HG02798 (cell line): Measurements from ENCODE around the gene LRRC26.

Source experiments
- ATAC-seq: cut with Tn5 transposase; IDR thresholded peaks from one replicate; pipeline ENCODE4 v1.9.1; 2021; ENCODE audit warnings: mild to moderate bottlenecking; ENCODE audit not compliant: unreplicated experiment, poor library complexity

Gene LRRC26

DNA sequence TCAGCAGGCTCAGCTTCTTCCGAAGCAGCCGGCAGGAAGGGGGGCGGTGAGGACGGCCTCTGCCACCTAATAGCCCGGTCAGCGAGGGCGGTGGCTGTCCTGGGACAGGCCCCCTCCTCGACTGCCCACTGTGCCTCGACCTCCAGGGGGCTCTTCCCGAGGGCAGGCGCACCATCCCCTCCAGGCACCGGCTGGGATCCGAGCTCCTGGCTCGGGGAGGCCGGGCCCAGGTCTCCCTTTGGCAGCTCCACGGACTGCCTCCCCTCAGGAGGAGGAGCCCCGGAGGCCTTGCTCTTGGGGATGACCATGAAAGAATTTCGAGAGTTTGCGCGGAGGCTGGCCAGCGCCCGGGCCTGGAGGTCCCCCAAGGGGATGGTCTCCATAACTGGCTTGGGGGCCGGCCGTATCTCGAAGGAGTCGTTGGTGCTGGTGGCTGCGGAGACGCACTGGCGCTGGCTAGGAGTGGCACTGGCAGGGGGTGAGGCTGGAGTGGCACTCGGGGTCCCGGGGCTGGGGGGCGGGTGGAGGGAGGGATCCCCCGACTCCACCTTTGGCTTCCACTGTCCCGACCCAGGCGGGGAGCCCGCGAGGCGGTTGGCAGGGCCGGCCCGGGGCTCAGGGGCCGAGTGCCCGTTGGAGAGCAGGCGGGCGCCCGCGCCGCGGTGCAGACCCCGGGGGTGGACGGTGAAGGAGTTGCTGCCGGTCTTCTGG lies 29.7 kb upstream of the LRRC26 start:
- ATAC-seq, result no peak

- ATAC-seq, result no peak
Measured at GRCh38 chr9:137198902-137199283, 29.0 kb upstream of the LRRC26 start.

GRCh38 chr9:137198051-137198901 lies 28.4 kb upstream of the LRRC26 start:
- ATAC-seq, result no peak

DNA sequence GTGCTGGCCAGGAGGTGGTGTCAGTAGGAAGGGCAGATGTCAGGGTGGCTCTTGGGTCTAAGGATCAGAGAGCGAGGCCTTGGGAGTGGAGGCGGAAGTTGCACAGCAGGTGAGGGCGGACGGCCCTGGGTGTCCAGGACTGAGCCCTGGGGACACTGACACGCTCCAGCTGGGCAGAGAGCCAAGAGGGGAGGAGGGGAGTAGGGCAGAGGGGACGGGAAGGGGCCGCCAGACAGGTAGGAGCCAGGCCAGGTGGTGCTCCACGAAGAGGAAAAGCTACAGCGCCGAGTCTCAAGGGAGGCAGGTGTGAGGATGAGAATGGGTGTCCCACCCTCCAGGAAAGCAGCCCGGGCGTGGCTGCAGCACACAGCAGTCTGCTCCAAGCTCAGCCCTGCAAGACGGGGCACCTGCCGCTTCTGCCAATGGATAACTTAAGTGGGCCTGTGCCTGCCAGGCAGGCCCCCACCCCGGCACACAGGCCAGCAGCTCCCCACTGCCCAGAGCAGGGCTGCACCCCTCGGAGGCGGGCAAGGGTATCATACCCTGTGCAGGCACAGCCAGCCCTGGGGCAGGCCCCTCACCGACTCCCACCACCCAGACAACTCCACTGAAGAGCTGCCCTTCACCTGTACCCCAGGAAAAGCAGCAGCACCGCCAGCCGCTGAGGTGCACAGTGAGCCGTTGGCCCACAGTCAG lies 25.8 kb upstream of the LRRC26 start:
- no peak for ATAC-seq

DNA sequence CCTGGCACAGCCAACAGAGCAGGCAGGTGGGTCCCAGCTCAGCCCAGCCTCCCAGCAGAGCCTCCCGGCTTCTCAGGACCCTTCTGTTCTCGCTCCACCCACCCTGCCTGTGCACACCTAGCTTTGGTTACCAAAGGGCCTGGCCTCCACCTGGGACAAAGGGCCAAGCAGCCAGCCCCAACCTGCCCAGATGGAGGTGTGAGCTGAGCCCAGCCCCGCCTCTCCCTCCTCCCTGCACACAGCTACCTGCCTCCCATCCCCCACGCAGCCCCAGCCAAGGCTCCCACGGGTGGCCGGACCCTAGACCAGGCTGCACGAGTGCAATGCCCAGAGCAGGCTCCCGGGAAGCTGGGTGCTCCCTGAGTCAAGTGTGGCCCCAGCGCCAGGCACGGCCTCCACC lies 25.1 kb upstream of the LRRC26 start:
- ATAC-seq, result no peak

DNA sequence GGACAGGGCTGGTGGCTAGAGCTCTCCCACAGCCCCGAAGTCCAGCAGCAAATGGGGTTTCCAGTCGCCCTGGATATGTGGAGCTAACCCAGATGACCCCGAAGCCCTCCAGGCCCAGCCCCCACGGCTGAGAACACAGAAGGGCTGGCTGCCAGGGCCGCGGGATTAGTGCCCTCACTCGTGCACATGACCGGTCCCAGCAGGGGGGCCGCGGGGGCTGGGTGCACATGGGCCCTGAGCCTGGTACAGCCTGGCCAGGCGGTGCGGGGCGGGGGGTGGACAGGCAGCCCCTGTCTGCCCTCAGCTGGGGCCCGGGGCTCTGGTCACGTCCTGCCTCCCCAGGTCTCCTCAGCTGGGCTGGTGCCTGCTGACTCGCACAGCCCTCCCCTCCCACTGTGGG lies 24.5 kb upstream of the LRRC26 start:
- no peak for ATAC-seq

- ATAC-seq, result no peak
Measured at GRCh38 chr9:137193771-137194170, 23.9 kb upstream of the LRRC26 start.

DNA sequence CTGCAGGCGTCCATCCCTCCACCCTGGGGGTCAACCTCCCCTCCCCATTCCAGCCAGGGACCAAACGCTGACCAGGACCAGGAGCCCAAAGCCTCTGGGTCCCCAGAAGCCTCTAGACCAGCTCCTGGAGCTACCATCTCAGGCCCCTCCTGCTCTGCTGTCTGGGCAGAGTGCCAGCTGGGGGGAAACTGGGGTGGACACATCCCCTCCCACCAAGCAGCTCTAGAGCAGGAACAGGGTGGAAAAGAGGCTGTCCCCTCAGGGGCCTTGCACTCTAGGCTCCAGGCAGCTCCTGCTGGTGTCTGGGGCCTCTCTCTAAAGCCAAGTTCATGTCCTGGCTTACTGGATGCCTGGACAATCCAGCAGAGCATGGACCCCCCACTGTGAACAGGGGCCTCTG lies 23.0 kb upstream of the LRRC26 start:
- no peak for ATAC-seq

DNA sequence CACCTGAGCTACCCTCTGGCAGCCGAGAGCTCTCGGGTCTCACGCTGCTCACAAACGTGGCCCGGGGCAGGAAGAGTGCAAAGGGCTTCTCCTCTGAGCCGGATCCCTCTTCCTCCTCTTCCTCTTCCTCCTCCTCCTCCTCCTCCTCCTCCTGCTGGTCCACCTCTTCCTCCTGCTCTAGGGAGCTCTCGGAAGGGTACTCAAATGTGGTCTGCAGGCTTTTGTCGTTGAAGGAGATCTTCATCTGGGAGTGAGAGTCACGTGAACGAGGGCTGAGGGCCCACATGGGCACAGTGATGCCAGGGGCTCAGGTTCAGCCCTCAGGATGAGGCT lies 22.6 kb upstream of the LRRC26 start:
- no peak for ATAC-seq

DNA sequence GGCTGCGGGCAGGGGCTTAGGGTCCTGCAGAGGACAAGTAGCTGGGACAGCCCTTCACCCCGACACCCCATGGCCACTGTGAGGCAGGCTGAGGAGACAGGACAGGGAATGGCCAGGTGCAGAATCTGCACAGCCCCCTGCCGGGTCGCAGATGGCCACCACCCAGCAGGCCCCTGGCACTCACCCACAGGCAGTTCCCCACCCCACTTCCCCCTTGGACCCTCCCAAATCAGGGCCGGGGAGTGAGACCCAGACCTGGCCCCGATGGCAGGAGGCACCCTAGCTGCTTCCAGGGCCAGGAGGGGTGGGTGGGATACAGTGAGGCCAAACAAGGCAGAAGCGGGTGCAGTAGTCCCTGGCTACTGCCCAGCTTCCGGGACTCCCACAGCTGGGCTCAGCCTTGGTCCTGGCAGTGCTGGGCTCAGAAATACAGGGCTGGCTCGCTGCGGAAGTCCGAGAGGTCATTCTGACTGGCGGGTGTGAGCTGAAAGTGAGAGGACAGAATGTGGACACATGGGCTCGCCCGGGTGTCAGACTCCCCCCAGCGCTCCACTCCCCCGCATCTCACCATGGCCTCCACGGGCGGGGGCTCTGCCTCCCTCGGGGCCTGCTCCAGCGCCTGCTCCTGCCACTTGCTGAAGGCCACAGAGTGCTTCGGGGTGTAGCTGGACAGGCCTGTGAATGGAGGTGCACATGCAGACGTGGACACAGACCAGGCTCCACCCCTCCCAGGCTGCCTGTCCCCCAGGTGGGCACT lies 22.0 kb upstream of the LRRC26 start:
- ATAC-seq, result no peak

DNA sequence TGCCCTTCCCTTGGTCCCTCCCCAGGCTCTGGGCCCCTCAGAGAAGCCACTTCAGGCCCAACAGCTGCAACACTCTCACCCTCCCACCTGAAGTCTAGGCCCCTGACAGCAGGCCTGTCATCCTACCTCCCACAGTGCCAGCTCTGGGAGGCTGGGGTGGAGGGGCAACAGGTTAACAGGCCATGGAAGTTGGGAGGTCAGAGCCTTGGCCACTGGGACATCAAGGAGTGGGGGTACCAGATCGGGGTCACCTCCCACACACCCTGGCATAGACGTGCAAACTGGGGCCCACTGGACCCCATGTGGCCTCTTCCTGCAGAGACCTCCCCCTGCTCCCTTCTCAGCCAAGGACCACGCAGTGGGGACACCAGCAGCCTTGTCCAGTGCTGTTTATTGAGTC lies 21.4 kb upstream of the LRRC26 start:
- no peak for ATAC-seq

DNA sequence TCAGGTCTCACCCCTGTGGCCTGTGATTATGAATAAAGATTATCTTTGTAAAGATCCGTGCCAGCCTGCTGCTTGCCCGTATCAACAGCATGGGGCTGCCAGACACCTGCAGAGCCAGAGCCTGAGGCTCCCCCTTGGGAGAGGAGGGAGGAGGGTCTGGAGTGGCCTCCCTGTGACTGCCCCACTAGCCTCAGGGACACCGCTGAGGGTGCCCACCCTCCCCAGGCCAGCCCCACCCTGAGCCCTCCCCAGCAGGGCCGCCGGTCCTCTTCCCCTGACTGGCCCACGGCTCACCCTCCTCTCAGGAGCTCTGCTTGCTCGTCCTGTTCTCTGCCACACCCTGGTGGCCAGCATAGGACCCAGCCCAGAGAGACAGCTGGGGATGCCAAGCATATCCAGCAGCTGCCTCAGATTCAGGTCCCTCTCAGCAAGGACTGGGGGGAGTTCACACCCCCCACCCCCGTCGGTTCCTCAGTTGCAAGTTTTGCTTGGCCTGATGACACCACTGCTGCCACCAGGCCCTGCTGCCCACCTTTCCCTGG lies 20.5 kb upstream of the LRRC26 start:
- no peak for ATAC-seq

- ATAC-seq, result no peak
Measured at GRCh38 chr9:137189297-137190295, 19.7 kb upstream of the LRRC26 start.

- peak; percentile 89 for ATAC-seq
Measured at GRCh38 chr9:137188490-137189296, 18.8 kb upstream of the LRRC26 start, which contains the start of the genes ANAPC2 and SSNA1. ANAPC2 (minus strand) TSS chr9:137188560; CDS start chr9:137188532, 28 bp downstream. SSNA1 (plus strand) TSS chr9:137188676; CDS start chr9:137188727, 51 bp downstream.

DNA sequence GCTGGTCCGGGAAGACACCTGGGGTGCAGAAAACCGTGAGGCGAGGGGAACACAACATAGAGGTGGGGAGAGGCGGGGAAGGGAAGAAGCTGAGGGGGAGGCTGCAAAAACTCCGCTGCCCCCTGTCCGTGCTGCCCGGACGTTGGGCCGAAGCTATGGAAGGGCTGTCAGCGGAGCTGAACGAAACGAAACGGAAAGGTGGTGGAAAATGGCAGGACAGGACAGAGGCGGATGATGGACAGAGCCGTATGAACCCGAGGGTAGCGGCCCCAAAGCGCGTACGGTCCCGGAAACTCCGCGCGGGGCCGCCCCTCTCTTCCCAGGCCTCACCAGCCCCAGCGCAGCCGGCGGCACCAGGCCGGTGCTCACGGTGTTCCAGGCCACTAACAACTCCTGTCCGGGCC lies 18.2 kb upstream of the LRRC26 start:
- no peak for ATAC-seq

- no peak for ATAC-seq
Measured at GRCh38 chr9:137187386-137187785, 17.5 kb upstream of the LRRC26 start.

DNA sequence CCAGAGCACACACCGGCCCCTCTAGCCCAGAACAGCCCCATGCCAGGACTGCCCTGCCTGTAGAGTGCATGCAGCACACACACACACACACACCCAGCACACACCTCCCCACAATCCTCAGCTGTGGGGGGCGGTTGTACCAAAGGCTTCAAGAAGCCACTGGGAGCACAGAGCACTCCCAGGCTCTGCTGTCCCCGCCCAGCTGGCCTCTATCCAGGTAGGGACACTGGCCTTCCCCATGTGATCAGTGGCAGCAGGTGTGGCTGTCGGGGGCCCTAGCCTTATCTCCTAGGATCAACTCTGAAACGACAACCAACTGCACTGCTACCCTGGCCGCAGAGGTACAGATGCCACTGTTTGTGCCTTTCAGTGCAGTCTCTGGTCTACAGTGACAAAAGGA lies 16.5 kb upstream of the LRRC26 start:
- no peak for ATAC-seq

DNA sequence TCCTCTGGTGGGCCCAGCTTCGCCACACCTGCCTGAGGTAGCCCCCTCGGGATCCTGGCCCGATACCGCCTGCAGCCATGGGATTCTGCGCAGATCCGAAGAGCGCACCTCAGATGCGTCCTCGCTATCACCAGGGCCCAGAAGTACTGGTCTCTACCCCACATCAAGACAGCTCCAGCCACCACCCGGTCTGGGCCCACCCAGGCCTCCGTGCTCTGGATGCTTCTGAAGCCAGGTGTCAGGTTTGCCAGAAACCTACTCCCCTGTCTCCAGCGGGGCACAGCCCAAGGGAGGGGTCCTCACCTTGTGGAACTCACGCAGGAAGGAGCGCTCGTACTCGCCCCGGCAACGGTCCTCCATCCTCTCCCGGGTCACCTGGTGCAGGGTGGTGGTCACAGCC lies 16.1 kb upstream of the LRRC26 start:
- ATAC-seq, result no peak
